Mucosa of descending colon (tissue), 3 donors: ENCODE data around the gene NDUFS8. TPM values are rescaled to one million over a fixed set of nuclear protein-coding genes. Genes with fewer than 3 reads are reported as not detected.

Experiments used
- ATAC-seq: fragments of 200-7000 bp; cut with Tn5 transposase; one replicate; pipeline ENCODE4 v1.9.1; 2020; ENCODE audit warnings: mild to moderate bottlenecking, moderate library complexity
- DNase-seq, 3 donors: peaks; one replicate each; pipeline ENCODE4 v3.0.0-alpha.2; 2020
- H3K36me3 ChIP-seq: fragments of 200-600 bp; one replicate; pipeline ENCODE4 v1.8.0; 2021; ENCODE audit warnings: low read depth, mild to moderate bottlenecking
- H3K4me1 ChIP-seq: fragments of 200-600 bp; one replicate; pipeline ENCODE4 v1.8.0; 2021; ENCODE audit warnings: low read depth, mild to moderate bottlenecking
- H3K4me3 ChIP-seq: fragments of 200-600 bp; one replicate; pipeline ENCODE4 v1.8.0; 2021; ENCODE audit warnings: mild to moderate bottlenecking
- H3K9me3 ChIP-seq: fragments of 200-600 bp; one replicate; pipeline ENCODE4 v1.8.0; 2021; ENCODE audit warnings: mild to moderate bottlenecking
- intact Hi-C, 2 donors: fragments of 100-400 bp; cut with DNase I in 1 of 2; cut with micrococcal nuclease in 1 of 2; formaldehyde crosslinking; loops; one replicate each; pipeline versions ENCODE4 v1.11.0 to v1.11.1; 2022; cut with DNase I, micrococcal nuclease
- total RNA-seq, 3 donors: library from RNA; stranded (reverse); fragmentation: NEBNext Ultra II Directional in 2 of 3; extraction: Animal tissue kit (Norgen Biotek cat#: 25700) in 2 of 3; gene quantifications; one replicate each; pipeline versions ENCODE4 v1.2.1 to v1.2.4, GENCODE V29; 2021 to 2023
- TF ChIP-seq, protein P1 (sequence below): fragments of 200-600 bp; IDR thresholded peaks from one replicate; pipeline ENCODE4 v1.8.0; 2022; ENCODE audit warnings: antibody characterized with exemption, mild to moderate bottlenecking
- donor health status: DM: no; HTN: no; CAD: no; lungs with moderate emphysema.
- donor health status: DM: no; HTN: no; CAD: no.
- donor health status: DM: no; HTN: yes; CAD: no.

The NDUFS8 gene
- total RNA-seq, 3 donors from 2014 or later, result 148 to 165 (median 162) TPM

DNA sequence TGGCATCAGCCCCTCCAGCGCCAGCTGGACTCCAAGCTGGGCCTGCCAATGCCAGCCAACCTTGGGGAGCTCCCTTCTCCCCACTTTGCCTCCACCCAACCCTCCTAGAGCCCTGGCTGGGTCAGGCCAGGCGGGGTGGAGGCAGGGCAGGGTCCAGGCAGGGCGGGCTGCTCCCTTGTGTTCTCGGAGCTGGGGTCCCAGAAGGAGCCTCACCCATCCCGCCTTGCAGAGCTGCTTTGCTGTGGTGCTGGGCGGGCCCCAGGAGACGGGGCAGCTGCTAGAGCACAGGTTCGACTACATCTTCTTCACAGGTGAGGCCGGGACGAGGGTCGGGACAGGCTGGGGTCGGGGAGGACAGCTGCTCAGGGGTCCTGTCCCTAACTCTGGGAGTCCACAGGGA lies 11.0 kb upstream of the NDUFS8 start:
- H3K4me3 ChIP-seq, result no peak overlapping the region
- no peaks in the 10 kb centered on the region for H3K9me3 ChIP-seq
- TF ChIP-seq, protein P1, sequence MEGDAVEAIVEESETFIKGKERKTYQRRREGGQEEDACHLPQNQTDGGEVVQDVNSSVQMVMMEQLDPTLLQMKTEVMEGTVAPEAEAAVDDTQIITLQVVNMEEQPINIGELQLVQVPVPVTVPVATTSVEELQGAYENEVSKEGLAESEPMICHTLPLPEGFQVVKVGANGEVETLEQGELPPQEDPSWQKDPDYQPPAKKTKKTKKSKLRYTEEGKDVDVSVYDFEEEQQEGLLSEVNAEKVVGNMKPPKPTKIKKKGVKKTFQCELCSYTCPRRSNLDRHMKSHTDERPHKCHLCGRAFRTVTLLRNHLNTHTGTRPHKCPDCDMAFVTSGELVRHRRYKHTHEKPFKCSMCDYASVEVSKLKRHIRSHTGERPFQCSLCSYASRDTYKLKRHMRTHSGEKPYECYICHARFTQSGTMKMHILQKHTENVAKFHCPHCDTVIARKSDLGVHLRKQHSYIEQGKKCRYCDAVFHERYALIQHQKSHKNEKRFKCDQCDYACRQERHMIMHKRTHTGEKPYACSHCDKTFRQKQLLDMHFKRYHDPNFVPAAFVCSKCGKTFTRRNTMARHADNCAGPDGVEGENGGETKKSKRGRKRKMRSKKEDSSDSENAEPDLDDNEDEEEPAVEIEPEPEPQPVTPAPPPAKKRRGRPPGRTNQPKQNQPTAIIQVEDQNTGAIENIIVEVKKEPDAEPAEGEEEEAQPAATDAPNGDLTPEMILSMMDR, result no peak
- intact Hi-C loops, result no loop called here
- no peaks in the 10 kb centered on the region for H3K36me3 ChIP-seq
- peaks cover 12% of the 10 kb centered on the region for H3K4me1 ChIP-seq
- DNase-seq (no peak), ATAC-seq (no peak)

DNA sequence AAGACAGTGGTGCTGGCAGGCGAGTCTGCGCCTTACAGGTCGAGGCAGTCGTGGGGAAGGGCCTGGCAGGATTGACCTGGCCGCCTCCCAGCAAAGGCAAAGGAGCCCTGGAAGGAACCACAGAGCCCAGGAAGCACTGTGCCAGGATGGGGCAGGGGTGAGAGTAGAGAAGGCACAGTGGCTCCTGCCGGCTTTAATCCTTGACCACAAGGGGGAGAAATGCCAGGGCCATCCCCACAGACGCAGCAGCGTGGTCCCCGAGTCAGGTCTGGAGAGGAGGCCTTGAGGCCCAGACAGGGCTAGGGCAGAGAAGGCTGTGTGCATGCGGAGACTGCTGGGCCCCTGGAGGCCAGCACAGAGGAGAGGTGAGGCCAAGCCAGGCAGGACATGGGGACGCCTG lies 9.9 kb upstream of the NDUFS8 start:
- no peaks in the 10 kb centered on the region for H3K36me3 ChIP-seq
- H3K9me3 ChIP-seq, result no peaks in the 10 kb centered on the region
- ATAC-seq, result peak; percentile 39
- no peak overlapping the region for H3K4me3 ChIP-seq
- TF ChIP-seq, protein P1, result no peak
- no peak for DNase-seq
- intact Hi-C loops, result no loop called here
- H3K4me1 ChIP-seq, result peaks cover 7% of the 10 kb centered on the region

DNA sequence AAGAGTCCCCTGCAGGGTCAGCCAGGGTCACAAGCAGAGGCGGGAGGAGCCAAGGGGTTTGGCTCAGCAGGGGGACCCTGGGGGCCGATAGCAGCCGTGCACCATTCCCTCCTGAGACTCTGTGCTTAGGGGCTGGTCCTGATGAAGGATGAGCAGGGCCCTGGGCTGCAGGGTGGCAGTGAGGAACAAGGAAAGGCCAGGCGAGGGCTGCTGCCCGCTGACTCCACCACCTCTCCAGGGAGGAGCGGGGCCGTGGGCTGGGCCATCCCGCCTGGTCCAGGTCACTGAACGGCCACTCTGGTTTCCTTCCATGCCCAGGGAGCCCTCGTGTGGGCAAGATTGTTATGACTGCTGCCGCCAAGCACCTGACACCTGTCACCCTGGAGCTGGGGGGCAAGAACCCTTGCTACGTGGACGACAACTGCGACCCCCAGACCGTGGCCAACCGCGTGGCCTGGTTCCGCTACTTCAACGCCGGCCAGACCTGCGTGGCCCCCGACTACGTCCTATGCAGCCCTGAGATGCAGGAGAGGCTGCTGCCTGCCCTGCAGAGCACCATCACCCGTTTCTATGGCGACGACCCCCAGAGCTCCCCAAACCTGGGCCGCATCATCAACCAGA lies 9.2 kb upstream of the NDUFS8 start:
- DNase-seq (peak in 2 of 3 donors; percentile 76 to 77), ATAC-seq (peak; percentile 75)
- Histone ChIP-seq H3K9me3 (no peaks in the 10 kb centered on the region), H3K4me1 (peaks cover 7% of the 10 kb centered on the region), H3K4me3 (no peak overlapping the region), H3K36me3 (no peaks in the 10 kb centered on the region)
- TF ChIP-seq, protein P1, result peak; percentile 12
- intact Hi-C loops, result no loop called here

DNA sequence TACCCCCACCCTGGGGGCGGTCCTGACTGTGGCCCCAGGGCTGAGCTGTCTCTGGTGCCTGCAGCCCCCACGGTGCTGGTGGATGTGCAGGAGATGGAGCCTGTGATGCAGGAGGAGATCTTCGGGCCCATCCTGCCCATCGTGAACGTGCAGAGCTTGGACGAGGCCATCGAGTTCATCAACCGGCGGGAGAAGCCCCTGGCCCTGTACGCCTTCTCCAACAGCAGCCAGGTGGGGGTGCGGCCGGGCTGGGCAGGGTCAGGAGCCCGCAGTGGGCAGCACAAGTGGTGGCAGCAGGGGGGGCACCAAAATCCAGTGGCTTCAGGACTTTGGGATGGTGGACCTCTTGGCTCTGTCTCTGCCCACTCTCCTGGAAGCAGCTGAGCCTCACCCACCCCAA lies 8.0 kb upstream of the NDUFS8 start:
- TF ChIP-seq, protein P1, result no peak
- Histone ChIP-seq H3K4me3 (no peak overlapping the region), H3K9me3 (no peaks in the 10 kb centered on the region), H3K36me3 (no peaks in the 10 kb centered on the region), H3K4me1 (no peaks in the 10 kb centered on the region)
- DNase-seq (no peak), ATAC-seq (no peak)
- intact Hi-C loops, result no loop called here

DNA sequence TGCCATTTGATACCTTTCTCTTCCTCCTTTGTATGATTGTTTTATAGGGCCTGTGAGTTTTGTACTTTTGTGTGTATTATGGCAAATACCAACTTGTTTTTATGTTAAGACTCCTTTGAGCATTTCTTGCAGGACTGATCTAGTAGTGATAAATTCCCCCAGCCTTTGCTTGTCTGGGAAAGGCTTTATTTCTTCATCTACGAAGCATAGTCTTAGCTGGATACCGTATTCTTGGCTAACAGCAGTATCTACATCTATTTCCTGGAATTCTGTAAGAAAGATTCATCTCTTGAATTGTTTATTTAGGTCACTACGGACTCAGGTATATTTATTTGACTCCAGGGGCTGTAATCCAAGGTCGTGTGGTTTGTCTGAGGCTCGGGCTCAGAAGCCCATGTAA lies 6.0 kb upstream of the NDUFS8 start:
- ATAC-seq (no peak), DNase-seq (no peak)
- Histone ChIP-seq H3K36me3 (no peaks in the 10 kb centered on the region), H3K4me1 (peaks cover 3% of the 10 kb centered on the region), H3K9me3 (no peaks in the 10 kb centered on the region), H3K4me3 (no peak overlapping the region)
- intact Hi-C loops, result no loop called here
- TF ChIP-seq, protein P1, result no peak

DNA sequence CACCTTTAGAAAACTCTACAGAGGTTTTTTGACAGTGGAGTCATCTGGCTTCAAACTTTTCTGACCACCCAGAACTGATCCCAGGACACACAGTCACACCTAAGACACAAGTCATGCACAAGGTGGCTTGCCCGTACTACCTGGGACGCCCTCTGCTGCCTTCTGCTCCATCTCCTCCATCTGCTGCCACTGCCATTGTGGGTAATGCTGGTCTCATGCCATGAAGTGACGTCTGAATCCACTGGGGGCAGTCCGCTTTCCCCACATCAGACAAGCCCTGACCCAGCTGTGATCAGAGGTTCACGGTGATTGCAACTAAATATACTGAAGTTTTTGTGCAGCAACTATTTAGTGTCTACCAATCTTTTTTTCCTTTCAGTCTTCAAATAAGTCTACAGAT lies 5.4 kb upstream of the NDUFS8 start:
- H3K9me3 ChIP-seq, result no peaks in the 10 kb centered on the region
- intact Hi-C loops, result no loop called here
- peaks cover 6% of the 10 kb centered on the region for H3K4me1 ChIP-seq
- TF ChIP-seq, protein P1, result no peak
- H3K4me3 ChIP-seq, result no peak overlapping the region
- DNase-seq (no peak), ATAC-seq (no peak)
- H3K36me3 ChIP-seq, result no peaks in the 10 kb centered on the region
